HEK293 (cell line): ENCODE measurements around the gene TTC7B.
A peak's percentile ranks its signal among the peaks of the same experiment; 100 is the strongest.

Source experiments
- CTCF ChIA-PET: fragments of 350-600 bp; formaldehyde crosslinking; extraction: SDS; loops from one replicate; lab custom pipeline; 2021; ENCODE audit warnings: antibody characterized with exemption; lab: Yijun Ruan, JAX
- POLR2A ChIA-PET: fragments of 300-600 bp; formaldehyde crosslinking; extraction: SDS; loops from one replicate; lab custom pipeline; 2020; ENCODE audit warnings: antibody characterized with exemption, inconsistent platforms; lab: Yijun Ruan, JAX
- H3K27ac ChIP-seq: fragments of 200-500 bp; sonication (Bioruptor generic); 2 replicates; pipeline ENCODE4 v1.5.1; 2014; ENCODE audit warnings: low read depth, low read length, control low read depth, inconsistent platforms; ENCODE audit errors: extremely low read depth
- H3K36me3 ChIP-seq, 2 experiments: fragments of 200-500 bp in 1 of 2; sonication (Bioruptor generic) in 1 of 2; 1 replicate in 1 of 2; 2 replicates in 1 of 2; pipeline ENCODE4 v1.5.1; 2014 to 2017; ENCODE audit warnings: inconsistent platforms in 2 of 2, low read length in 2 of 2; ENCODE audit not compliant: control insufficient read depth in 2 of 2, insufficient read depth in 1 of 2
- H3K4me1 ChIP-seq: fragments of 200-500 bp; sonication (Bioruptor generic); 2 replicates; pipeline ENCODE4 v1.5.1; 2014; ENCODE audit warnings: mild to moderate bottlenecking, low read length, inconsistent platforms; ENCODE audit not compliant: control insufficient read depth, insufficient read depth
- H3K4me3 ChIP-seq: 2 replicates; pipeline ENCODE4 v1.5.1; 2011; ENCODE audit warnings: low read depth, mild to moderate bottlenecking, control low read depth, low read length, moderate library complexity
- H3K9me3 ChIP-seq: fragments of 200-500 bp; sonication (Bioruptor generic); 2 replicates; pipeline ENCODE4 v1.5.1; 2014; ENCODE audit warnings: low read depth, low read length, inconsistent platforms; ENCODE audit not compliant: control insufficient read depth, insufficient read depth
- HOXC10 ChIP-seq: sonication (generic); formaldehyde crosslinking; IDR thresholded peaks from 2 replicates; pipeline ENCODE4 v1.8.1; 2023; ENCODE audit warnings: mild to moderate bottlenecking, missing genetic modification reagents
- OVOL3 ChIP-seq: fragments of 450-650 bp; formaldehyde crosslinking; IDR thresholded peaks from 2 replicates; pipeline ENCODE4 v1.5.1; 2016; ENCODE audit warnings: missing biosample characterization, missing genetic modification characterization
- PATZ1 ChIP-seq: fragments of 450-650 bp; formaldehyde crosslinking; IDR thresholded peaks from 2 replicates; pipeline ENCODE4 v1.5.1; 2016; ENCODE audit warnings: missing biosample characterization, missing genetic modification characterization
- SP2 ChIP-seq: fragments of 450-650 bp; formaldehyde crosslinking; IDR thresholded peaks from 2 replicates; pipeline ENCODE4 v1.5.1; 2016; ENCODE audit warnings: missing biosample characterization, missing genetic modification characterization
- ZBTB7A ChIP-seq: fragments of 450-650 bp; formaldehyde crosslinking; IDR thresholded peaks from 2 replicates; pipeline ENCODE4 v1.5.1; 2016; ENCODE audit warnings: low read depth, missing biosample characterization, missing genetic modification characterization
- ZIC2 ChIP-seq: fragments of 450-650 bp; formaldehyde crosslinking; IDR thresholded peaks from 2 replicates; pipeline ENCODE4 v1.5.1; 2016; ENCODE audit warnings: missing biosample characterization, missing genetic modification characterization
- ZNF10 ChIP-seq: fragments of 450-650 bp; formaldehyde crosslinking; IDR thresholded peaks from 2 replicates; pipeline ENCODE4 v1.5.1; 2017; ENCODE audit warnings: missing biosample characterization, missing genetic modification characterization
- ZNF121 ChIP-seq: fragments of 450-650 bp; formaldehyde crosslinking; IDR thresholded peaks from 2 replicates; pipeline ENCODE4 v1.5.1; 2016; ENCODE audit warnings: missing biosample characterization, missing genetic modification characterization
- ZNF140 ChIP-seq: fragments of 450-650 bp; formaldehyde crosslinking; IDR thresholded peaks from 2 replicates; pipeline ENCODE4 v1.5.1; 2016; ENCODE audit warnings: missing biosample characterization, missing genetic modification characterization
- ZNF146 ChIP-seq: fragments of 450-650 bp; formaldehyde crosslinking; IDR thresholded peaks from 2 replicates; pipeline ENCODE4 v1.5.1; 2016; ENCODE audit warnings: missing biosample characterization, missing genetic modification characterization
- ZNF157 ChIP-seq: fragments of 450-650 bp; formaldehyde crosslinking; IDR thresholded peaks from 2 replicates; pipeline ENCODE4 v1.5.1; 2016; ENCODE audit warnings: missing biosample characterization, missing genetic modification characterization
- ZNF292 ChIP-seq: fragments of 450-650 bp; formaldehyde crosslinking; IDR thresholded peaks from 2 replicates; pipeline ENCODE4 v1.5.1; 2016; ENCODE audit warnings: low read depth, missing biosample characterization, missing genetic modification characterization, borderline replicate concordance
- ZNF311 ChIP-seq: fragments of 450-650 bp; formaldehyde crosslinking; IDR thresholded peaks from 2 replicates; pipeline ENCODE4 v1.5.1; 2017; ENCODE audit warnings: missing biosample characterization, missing genetic modification characterization, borderline replicate concordance
- ZNF335 ChIP-seq: fragments of 450-650 bp; formaldehyde crosslinking; conservative IDR thresholded peaks from 2 replicates; pipeline ENCODE4 v1.5.1; 2016; ENCODE audit warnings: missing biosample characterization, missing genetic modification characterization
- ZNF416 ChIP-seq: fragments of 450-650 bp; formaldehyde crosslinking; IDR thresholded peaks from 2 replicates; pipeline ENCODE4 v1.5.1; 2016; ENCODE audit warnings: missing biosample characterization, missing genetic modification characterization
- ZNF510 ChIP-seq: fragments of 450-650 bp; formaldehyde crosslinking; IDR thresholded peaks from 2 replicates; pipeline ENCODE4 v1.5.1; 2018; ENCODE audit warnings: mild to moderate bottlenecking, missing genetic modification characterization, missing biosample characterization; ENCODE audit not compliant: insufficient replicate concordance
- ZNF530 ChIP-seq: fragments of 450-650 bp; formaldehyde crosslinking; IDR thresholded peaks from 2 replicates; pipeline ENCODE4 v1.5.1; 2016; ENCODE audit warnings: low read depth, missing biosample characterization, missing genetic modification characterization
- ZNF561 ChIP-seq: fragments of 450-650 bp; IDR thresholded peaks from 2 replicates; pipeline ENCODE4 v1.5.1; 2018; ENCODE audit warnings: missing biosample characterization, missing genetic modification characterization, borderline replicate concordance
- ZNF621 ChIP-seq: fragments of 450-650 bp; formaldehyde crosslinking; IDR thresholded peaks from 2 replicates; pipeline ENCODE4 v1.5.1; 2017; ENCODE audit warnings: missing biosample characterization, missing genetic modification characterization
- ZNF623 ChIP-seq: fragments of 450-650 bp; formaldehyde crosslinking; IDR thresholded peaks from 2 replicates; pipeline ENCODE4 v1.5.1; 2016; ENCODE audit warnings: missing biosample characterization, missing genetic modification characterization
- ZNF670 ChIP-seq: fragments of 450-650 bp; formaldehyde crosslinking; IDR thresholded peaks from 2 replicates; pipeline ENCODE4 v1.5.1; 2016; ENCODE audit warnings: missing biosample characterization, missing genetic modification characterization, low read depth
- TF ChIP-seq, protein P1 (sequence below): fragments of 450-650 bp; formaldehyde crosslinking; IDR thresholded peaks from 2 replicates; pipeline ENCODE4 v1.5.1; 2016; ENCODE audit warnings: missing biosample characterization, missing genetic modification characterization
- TF ChIP-seq, protein P2 (sequence below): fragments of 450-650 bp; formaldehyde crosslinking; IDR thresholded peaks from 2 replicates; pipeline ENCODE4 v1.5.1; 2016; ENCODE audit warnings: missing biosample characterization, missing genetic modification characterization, borderline replicate concordance

Gene TTC7B

GRCh38 chr14:90692061-90692460 is 124.2 kb downstream of the TTC7B start:
- ChIA-PET CTCF (interaction anchor here (0.7 kb wide), 1 partner anchor 205 kb away, joined by 3 read pairs; no protein-coding TSS in a partner anchor), POLR2A (no interaction called here)
- Histone ChIP-seq H3K36me3 (peaks cover 0 to 12% of the 10 kb centered on the region in 2 experiments; a peak in 1 of 3 replicates), H3K4me1 (no peaks in the 10 kb centered on the region), H3K27ac (no peak overlapping the region), H3K9me3 (no peaks in the 10 kb centered on the region), H3K4me3 (no peak overlapping the region)
- peak; percentile 81; the same call in 1 of the 2 replicates for TF ChIP-seq ZNF146 (tag by site-specific recombination)
- no peak for TF ChIP-seq ZNF561 (tag by site-specific recombination)

DNA sequence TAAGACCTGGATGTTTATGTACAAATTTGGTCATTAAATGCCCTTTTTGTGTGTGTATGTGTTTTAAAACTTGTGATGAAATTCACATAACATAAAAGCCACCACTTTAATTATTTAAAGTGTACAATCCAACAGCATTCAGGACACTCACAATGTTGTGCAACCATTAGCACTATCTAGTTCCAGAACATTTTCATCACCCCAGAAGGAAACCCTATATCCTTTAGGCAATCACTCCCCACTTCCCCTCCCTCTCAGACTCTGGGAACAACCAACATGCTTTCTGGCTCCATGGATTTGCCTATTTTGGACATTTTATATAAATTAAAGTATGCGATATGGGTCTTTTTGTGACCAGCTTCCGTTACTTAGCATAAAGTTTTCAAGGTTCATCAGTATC is 124.6 kb downstream of the TTC7B start:
- no peak overlapping the region for H3K4me3 ChIP-seq
- ChIA-PET CTCF (interaction anchor here (1.2 kb wide), 1 partner anchor 292 kb away, joined by 4 read pairs; no protein-coding TSS in a partner anchor), POLR2A (no interaction called here)
- peaks cover 0 to 13% of the 10 kb centered on the region in 2 experiments; a peak in 1 of 3 replicates for H3K36me3 ChIP-seq
- no peak for TF ChIP-seq ZNF530
- TF ChIP-seq ZNF670 = no peak
- no peak for TF ChIP-seq ZNF623 (tag by site-specific recombination)
- TF ChIP-seq OVOL3 (tag by site-specific recombination) = no peak
- no peak for TF ChIP-seq ZNF140 (tag by site-specific recombination)
- no peak for TF ChIP-seq ZNF121 (tag by site-specific recombination)
- no peak for TF ChIP-seq ZNF510
- TF ChIP-seq PATZ1 = no peak
- TF ChIP-seq ZNF311 (tag by site-specific recombination) = no peak
- TF ChIP-seq SP2 = no peak
- TF ChIP-seq ZNF335 = no peak
- no peak for TF ChIP-seq ZNF292 (tag by site-specific recombination)
- TF ChIP-seq ZIC2 (tag by site-specific recombination) = no peak
- no peak overlapping the region for H3K27ac ChIP-seq
- H3K9me3 ChIP-seq = no peaks in the 10 kb centered on the region
- no peaks in the 10 kb centered on the region for H3K4me1 ChIP-seq

GRCh38 chr14:90687680-90688079 is 128.6 kb downstream of the TTC7B start:
- H3K36me3 ChIP-seq = peaks cover 0 to 18% of the 10 kb centered on the region in 2 experiments; a peak in 2 of 3 replicates
- POLR2A ChIA-PET = no interaction called here
- no peak overlapping the region for H3K27ac ChIP-seq
- TF ChIP-seq ZNF416 (tag by site-specific recombination) = no peak
- no peak overlapping the region for H3K4me3 ChIP-seq
- no peaks in the 10 kb centered on the region for H3K9me3 ChIP-seq
- no peaks in the 10 kb centered on the region for H3K4me1 ChIP-seq
- CTCF ChIA-PET = interaction anchor here (0.9 to 1.3 kb wide), 2 partner anchors 9 kb away, joined by 3 to 4 read pairs; no protein-coding TSS in a partner anchor

GRCh38 chr14:90682615-90683014 is 133.6 kb downstream of the TTC7B start:
- ChIA-PET CTCF (interaction anchor here (1.6 kb wide), 1 partner anchor 15 kb away, joined by 7 read pairs; no protein-coding TSS in a partner anchor), POLR2A (no interaction called here)
- Histone ChIP-seq H3K9me3 (no peaks in the 10 kb centered on the region), H3K36me3 (peaks cover 0 to 20% of the 10 kb centered on the region in 2 experiments; a peak in 2 of 3 replicates), H3K4me1 (no peaks in the 10 kb centered on the region), H3K27ac (no peak overlapping the region), H3K4me3 (no peak overlapping the region)
- TF ChIP-seq, protein P1, sequence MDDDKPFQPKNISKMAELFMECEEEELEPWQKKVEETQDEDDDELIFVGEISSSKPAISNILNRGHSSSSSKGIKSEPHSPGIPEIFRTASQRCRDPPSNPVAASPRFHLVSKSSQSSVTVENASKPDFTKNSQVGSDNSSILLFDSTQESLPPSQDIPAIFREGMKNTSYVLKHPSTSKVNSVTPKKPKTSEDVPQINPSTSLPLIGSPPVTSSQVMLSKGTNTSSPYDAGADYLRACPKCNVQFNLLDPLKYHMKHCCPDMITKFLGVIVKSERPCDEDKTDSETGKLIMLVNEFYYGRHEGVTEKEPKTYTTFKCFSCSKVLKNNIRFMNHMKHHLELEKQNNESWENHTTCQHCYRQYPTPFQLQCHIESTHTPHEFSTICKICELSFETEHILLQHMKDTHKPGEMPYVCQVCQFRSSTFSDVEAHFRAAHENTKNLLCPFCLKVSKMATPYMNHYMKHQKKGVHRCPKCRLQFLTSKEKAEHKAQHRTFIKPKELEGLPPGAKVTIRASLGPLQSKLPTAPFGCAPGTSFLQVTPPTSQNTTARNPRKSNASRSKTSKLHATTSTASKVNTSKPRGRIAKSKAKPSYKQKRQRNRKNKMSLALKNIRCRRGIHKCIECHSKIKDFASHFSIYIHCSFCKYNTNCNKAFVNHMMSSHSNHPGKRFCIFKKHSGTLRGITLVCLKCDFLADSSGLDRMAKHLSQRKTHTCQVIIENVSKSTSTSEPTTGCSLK (tag by site-specific recombination) = no peak
- TF ChIP-seq ZNF157 (tag by site-specific recombination) (no peak), ZBTB7A (tag by site-specific recombination) (no peak), ZNF621 (tag by site-specific recombination) (no peak), ZNF10 (tag by site-specific recombination) (no peak), HOXC10 (CRISPR knock-in tag) (no peak)
- TF ChIP-seq, protein P2, sequence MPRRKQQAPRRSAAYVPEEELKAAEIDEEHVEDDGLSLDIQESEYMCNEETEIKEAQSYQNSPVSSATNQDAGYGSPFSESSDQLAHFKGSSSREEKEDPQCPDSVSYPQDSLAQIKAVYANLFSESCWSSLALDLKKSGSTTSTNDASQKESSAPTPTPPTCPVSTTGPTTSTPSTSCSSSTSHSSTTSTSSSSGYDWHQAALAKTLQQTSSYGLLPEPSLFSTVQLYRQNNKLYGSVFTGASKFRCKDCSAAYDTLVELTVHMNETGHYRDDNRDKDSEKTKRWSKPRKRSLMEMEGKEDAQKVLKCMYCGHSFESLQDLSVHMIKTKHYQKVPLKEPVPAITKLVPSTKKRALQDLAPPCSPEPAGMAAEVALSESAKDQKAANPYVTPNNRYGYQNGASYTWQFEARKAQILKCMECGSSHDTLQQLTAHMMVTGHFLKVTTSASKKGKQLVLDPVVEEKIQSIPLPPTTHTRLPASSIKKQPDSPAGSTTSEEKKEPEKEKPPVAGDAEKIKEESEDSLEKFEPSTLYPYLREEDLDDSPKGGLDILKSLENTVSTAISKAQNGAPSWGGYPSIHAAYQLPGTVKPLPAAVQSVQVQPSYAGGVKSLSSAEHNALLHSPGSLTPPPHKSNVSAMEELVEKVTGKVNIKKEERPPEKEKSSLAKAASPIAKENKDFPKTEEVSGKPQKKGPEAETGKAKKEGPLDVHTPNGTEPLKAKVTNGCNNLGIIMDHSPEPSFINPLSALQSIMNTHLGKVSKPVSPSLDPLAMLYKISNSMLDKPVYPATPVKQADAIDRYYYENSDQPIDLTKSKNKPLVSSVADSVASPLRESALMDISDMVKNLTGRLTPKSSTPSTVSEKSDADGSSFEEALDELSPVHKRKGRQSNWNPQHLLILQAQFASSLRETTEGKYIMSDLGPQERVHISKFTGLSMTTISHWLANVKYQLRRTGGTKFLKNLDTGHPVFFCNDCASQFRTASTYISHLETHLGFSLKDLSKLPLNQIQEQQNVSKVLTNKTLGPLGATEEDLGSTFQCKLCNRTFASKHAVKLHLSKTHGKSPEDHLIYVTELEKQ (tag by site-specific recombination) = no peak
